ENCODE measurements around the gene FCN3. TPM values are rescaled to one million over a fixed set of nuclear protein-coding genes. Genes with fewer than 3 reads are reported as not detected.

FCN3 gene
- polyA plus RNA-seq, 2 donors = 1.6 to 2.6 TPM

GRCh38 chr1:27333717-27334279 lies 40.8 kb downstream of the FCN3 start:
- H3K4me1 ChIP-seq (ENCODE audit: control insufficient read depth in 2 of 2, insufficient read depth in 2 of 2, low read length in 1 of 2) = peaks cover 0 to 2% of the 10 kb centered on the region in 2 donors
- H3K4me3 ChIP-seq (ENCODE audit: low read depth in 1 of 2, low read length in 2 of 2) = no peak overlapping the region
- H3K36me3 ChIP-seq (ENCODE audit: control insufficient read depth in 2 of 2, insufficient read depth in 2 of 2, low read length in 1 of 2) = peaks cover 32 to 49% of the 10 kb centered on the region in 2 donors
- no peaks in the 10 kb centered on the region for H3K9me3 ChIP-seq (ENCODE audit: control insufficient read depth in 2 of 2, insufficient read depth in 1 of 2, low read depth in 1 of 2, low read length in 1 of 2)
- 91 to 92% methylated on average over 17 of the region's 17 CpGs for WGBS, 2 donors
- H3K27ac ChIP-seq (ENCODE audit: low read depth in 2 of 2, low read length in 1 of 2) = no peak overlapping the region
- H3K27me3 ChIP-seq (ENCODE audit: control insufficient read depth in 1 of 2, insufficient read depth in 2 of 2, low read length in 2 of 2) = no peaks in the 10 kb centered on the region

- Histone ChIP-seq H3K4me1 (ENCODE audit: control insufficient read depth in 2 of 2, insufficient read depth in 2 of 2, low read length in 1 of 2) (peaks cover 0 to 2% of the 10 kb centered on the region in 2 donors), H3K27ac (ENCODE audit: low read depth in 2 of 2, low read length in 1 of 2) (peak overlapping the region in 1 of 2 donors; percentile 38), H3K36me3 (ENCODE audit: control insufficient read depth in 2 of 2, insufficient read depth in 2 of 2, low read length in 1 of 2) (peaks cover 32 to 46% of the 10 kb centered on the region in 2 donors), H3K27me3 (ENCODE audit: control insufficient read depth in 1 of 2, insufficient read depth in 2 of 2, low read length in 2 of 2) (no peaks in the 10 kb centered on the region), H3K4me3 (ENCODE audit: low read depth in 1 of 2, low read length in 2 of 2) (no peak overlapping the region), H3K9me3 (ENCODE audit: control insufficient read depth in 2 of 2, insufficient read depth in 1 of 2, low read depth in 1 of 2, low read length in 1 of 2) (no peaks in the 10 kb centered on the region)
- 60 to 61% methylated on average over 11 of the region's 11 CpGs for WGBS, 2 donors
These were observed 41.9 kb downstream of the FCN3 start for GRCh38 chr1:27332536-27333281.

- H3K27ac ChIP-seq (ENCODE audit: low read depth in 2 of 2, low read length in 1 of 2) = peak overlapping the region; percentile 28 to 45
- peaks cover 0 to 2% of the 10 kb centered on the region in 2 donors for H3K4me1 ChIP-seq (ENCODE audit: control insufficient read depth in 2 of 2, insufficient read depth in 2 of 2, low read length in 1 of 2)
- 84% methylated on average over 5 of the region's 5 CpGs for WGBS, 2 donors
- no peaks in the 10 kb centered on the region for H3K27me3 ChIP-seq (ENCODE audit: control insufficient read depth in 1 of 2, insufficient read depth in 2 of 2, low read length in 2 of 2)
- peaks cover 32 to 46% of the 10 kb centered on the region in 2 donors for H3K36me3 ChIP-seq (ENCODE audit: control insufficient read depth in 2 of 2, insufficient read depth in 2 of 2, low read length in 1 of 2)
- no peaks in the 10 kb centered on the region for H3K9me3 ChIP-seq (ENCODE audit: control insufficient read depth in 2 of 2, insufficient read depth in 1 of 2, low read depth in 1 of 2, low read length in 1 of 2)
- H3K4me3 ChIP-seq (ENCODE audit: low read depth in 1 of 2, low read length in 2 of 2) = no peak overlapping the region
These were observed 42.7 kb downstream of the FCN3 start for GRCh38 chr1:27331922-27332321.

GRCh38 chr1:27331426-27331825 lies 43.2 kb downstream of the FCN3 start:
- H3K4me3 ChIP-seq (ENCODE audit: low read depth in 1 of 2, low read length in 2 of 2) = no peak overlapping the region
- peak overlapping the region; percentile 28 to 45 for H3K27ac ChIP-seq (ENCODE audit: low read depth in 2 of 2, low read length in 1 of 2)
- no peaks in the 10 kb centered on the region for H3K9me3 ChIP-seq (ENCODE audit: control insufficient read depth in 2 of 2, insufficient read depth in 1 of 2, low read depth in 1 of 2, low read length in 1 of 2)
- peaks cover 29 to 42% of the 10 kb centered on the region in 2 donors for H3K36me3 ChIP-seq (ENCODE audit: control insufficient read depth in 2 of 2, insufficient read depth in 2 of 2, low read length in 1 of 2)
- WGBS, 2 donors = 89 to 92% methylated on average over 3 of the region's 3 CpGs
- H3K27me3 ChIP-seq (ENCODE audit: control insufficient read depth in 1 of 2, insufficient read depth in 2 of 2, low read length in 2 of 2) = no peaks in the 10 kb centered on the region
- peaks cover 0 to 2% of the 10 kb centered on the region in 2 donors for H3K4me1 ChIP-seq (ENCODE audit: control insufficient read depth in 2 of 2, insufficient read depth in 2 of 2, low read length in 1 of 2)

GRCh38 chr1:27330786-27331185 lies 43.8 kb downstream of the FCN3 start:
- H3K4me1 ChIP-seq (ENCODE audit: control insufficient read depth in 2 of 2, insufficient read depth in 2 of 2, low read length in 1 of 2) = peaks cover 0 to 4% of the 10 kb centered on the region in 2 donors
- H3K27me3 ChIP-seq (ENCODE audit: control insufficient read depth in 1 of 2, insufficient read depth in 2 of 2, low read length in 2 of 2) = no peaks in the 10 kb centered on the region
- H3K4me3 ChIP-seq (ENCODE audit: low read depth in 1 of 2, low read length in 2 of 2) = no peak overlapping the region
- 77 to 79% methylated on average over 8 of the region's 8 CpGs for WGBS, 2 donors
- H3K27ac ChIP-seq (ENCODE audit: low read depth in 2 of 2, low read length in 1 of 2) = peak overlapping the region; percentile 7 to 57
- H3K9me3 ChIP-seq (ENCODE audit: control insufficient read depth in 2 of 2, insufficient read depth in 1 of 2, low read depth in 1 of 2, low read length in 1 of 2) = no peaks in the 10 kb centered on the region
- peaks cover 25 to 36% of the 10 kb centered on the region in 2 donors for H3K36me3 ChIP-seq (ENCODE audit: control insufficient read depth in 2 of 2, insufficient read depth in 2 of 2, low read length in 1 of 2)

- no peaks in the 10 kb centered on the region for H3K9me3 ChIP-seq (ENCODE audit: control insufficient read depth in 2 of 2, insufficient read depth in 1 of 2, low read depth in 1 of 2, low read length in 1 of 2)
- WGBS, 2 donors = 86 to 89% methylated on average over 5 of the region's 5 CpGs
- no peaks in the 10 kb centered on the region for H3K27me3 ChIP-seq (ENCODE audit: control insufficient read depth in 1 of 2, insufficient read depth in 2 of 2, low read length in 2 of 2)
- peaks cover 0 to 10% of the 10 kb centered on the region in 2 donors for H3K4me1 ChIP-seq (ENCODE audit: control insufficient read depth in 2 of 2, insufficient read depth in 2 of 2, low read length in 1 of 2)
- no peak overlapping the region for H3K4me3 ChIP-seq (ENCODE audit: low read depth in 1 of 2, low read length in 2 of 2)
- peaks cover 7 to 23% of the 10 kb centered on the region in 2 donors for H3K36me3 ChIP-seq (ENCODE audit: control insufficient read depth in 2 of 2, insufficient read depth in 2 of 2, low read length in 1 of 2)
- H3K27ac ChIP-seq (ENCODE audit: low read depth in 2 of 2, low read length in 1 of 2) = no peak overlapping the region
These were observed 46.7 kb downstream of the FCN3 start for GRCh38 chr1:27327964-27328363.

GRCh38 chr1:27325286-27325685 lies 49.3 kb downstream of the FCN3 start:
- 92 to 95% methylated on average over 15 of the region's 15 CpGs for WGBS, 2 donors
- Histone ChIP-seq H3K9me3 (ENCODE audit: control insufficient read depth in 2 of 2, insufficient read depth in 1 of 2, low read depth in 1 of 2, low read length in 1 of 2) (no peaks in the 10 kb centered on the region), H3K36me3 (ENCODE audit: control insufficient read depth in 2 of 2, insufficient read depth in 2 of 2, low read length in 1 of 2) (peaks cover 0 to 9% of the 10 kb centered on the region in 2 donors), H3K4me3 (ENCODE audit: low read depth in 1 of 2, low read length in 2 of 2) (no peak overlapping the region), H3K27ac (ENCODE audit: low read depth in 2 of 2, low read length in 1 of 2) (peak overlapping the region in 1 of 2 donors; percentile 15), H3K27me3 (ENCODE audit: control insufficient read depth in 1 of 2, insufficient read depth in 2 of 2, low read length in 2 of 2) (no peaks in the 10 kb centered on the region), H3K4me1 (ENCODE audit: control insufficient read depth in 2 of 2, insufficient read depth in 2 of 2, low read length in 1 of 2) (peaks cover 0 to 8% of the 10 kb centered on the region in 2 donors)

GRCh38 chr1:27322569-27323240 lies 51.9 kb downstream of the FCN3 start:
- H3K36me3 ChIP-seq (ENCODE audit: control insufficient read depth in 2 of 2, insufficient read depth in 2 of 2, low read length in 1 of 2) = peaks cover 0 to 9% of the 10 kb centered on the region in 2 donors
- H3K27me3 ChIP-seq (ENCODE audit: control insufficient read depth in 1 of 2, insufficient read depth in 2 of 2, low read length in 2 of 2) = no peaks in the 10 kb centered on the region
- H3K27ac ChIP-seq (ENCODE audit: low read depth in 2 of 2, low read length in 1 of 2) = peak overlapping the region; percentile 92 to 95
- 7 to 10% methylated on average over 10 of the region's 10 CpGs for WGBS, 2 donors
- no peaks in the 10 kb centered on the region for H3K9me3 ChIP-seq (ENCODE audit: control insufficient read depth in 2 of 2, insufficient read depth in 1 of 2, low read depth in 1 of 2, low read length in 1 of 2)
- H3K4me3 ChIP-seq (ENCODE audit: low read depth in 1 of 2, low read length in 2 of 2) = peak overlapping the region; percentile 79 to 85
- H3K4me1 ChIP-seq (ENCODE audit: control insufficient read depth in 2 of 2, insufficient read depth in 2 of 2, low read length in 1 of 2) = peaks cover 0 to 8% of the 10 kb centered on the region in 2 donors

- peaks cover 0 to 9% of the 10 kb centered on the region in 2 donors for H3K36me3 ChIP-seq (ENCODE audit: control insufficient read depth in 2 of 2, insufficient read depth in 2 of 2, low read length in 1 of 2)
- 0 to 1% methylated on average over 63 to 67 of the region's 67 CpGs for WGBS, 2 donors
- H3K9me3 ChIP-seq (ENCODE audit: control insufficient read depth in 2 of 2, insufficient read depth in 1 of 2, low read depth in 1 of 2, low read length in 1 of 2) = no peaks in the 10 kb centered on the region
- H3K27me3 ChIP-seq (ENCODE audit: control insufficient read depth in 1 of 2, insufficient read depth in 2 of 2, low read length in 2 of 2) = no peaks in the 10 kb centered on the region
- peak within 1 kb of the TSS; percentile 79 to 85 for H3K4me3 ChIP-seq (ENCODE audit: low read depth in 1 of 2, low read length in 2 of 2)
- H3K27ac ChIP-seq (ENCODE audit: low read depth in 2 of 2, low read length in 1 of 2) = peak within 1 kb of the TSS; percentile 92 to 95
- peaks cover 0 to 8% of the 10 kb centered on the region in 2 donors for H3K4me1 ChIP-seq (ENCODE audit: control insufficient read depth in 2 of 2, insufficient read depth in 2 of 2, low read length in 1 of 2)
These were observed 52.6 kb downstream of the FCN3 start, which contains the start of gene TMEM222 for GRCh38 chr1:27321813-27322568. TSS of gene TMEM222 (plus strand) at chr1:27322163. CDS start at chr1:27322198, 35 bp downstream.
